ENCODE results near the gene SELL. TPM values are rescaled to one million over a fixed set of nuclear protein-coding genes. Genes with fewer than 3 reads are reported as not detected.
A peak's percentile ranks its signal among the peaks of the same experiment; 100 is the strongest.

The SELL gene
- 115 and 117 TPM in 2 replicates for total RNA-seq

DNA sequence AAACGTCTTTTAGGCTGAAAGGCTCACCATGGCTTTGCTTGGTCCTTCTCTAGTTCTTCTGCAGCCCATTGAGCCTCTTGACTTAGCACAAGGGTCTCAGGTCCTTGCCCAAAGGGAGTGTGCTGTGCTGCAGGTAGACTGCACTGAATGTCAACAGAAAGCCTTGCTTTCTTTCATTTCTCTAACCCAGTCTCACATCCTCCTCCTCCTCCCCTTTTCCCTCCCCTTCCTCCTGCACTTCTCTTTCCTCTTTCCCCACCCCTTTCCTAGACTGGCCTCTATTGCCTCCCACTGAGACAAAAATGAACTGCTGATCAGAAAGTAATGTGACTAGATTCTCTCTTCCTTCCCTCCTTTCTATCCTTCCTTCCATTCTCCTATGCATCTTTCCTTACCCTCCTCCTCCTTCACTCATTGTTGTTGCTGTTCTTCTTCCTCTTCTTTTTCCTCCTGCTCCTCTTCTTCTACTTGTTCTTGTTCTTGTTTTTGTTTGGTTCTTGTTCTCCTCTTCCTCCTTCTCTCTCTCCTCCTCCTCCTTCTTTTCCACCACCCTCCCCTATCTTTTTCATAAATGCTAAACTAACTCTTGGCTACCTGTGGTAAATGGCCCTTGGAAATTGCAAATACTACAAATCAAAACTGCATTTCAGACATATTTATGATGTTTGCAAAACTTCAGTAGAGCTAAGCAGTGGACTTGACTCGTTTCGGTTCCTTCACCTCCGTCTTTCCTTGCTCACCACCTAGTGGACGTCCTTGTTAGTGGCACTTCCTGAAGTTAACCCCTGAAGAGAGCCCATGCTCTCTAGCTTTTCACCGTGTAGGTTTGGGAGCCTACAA, at the start of gene SELL:
Gene SELL, minus strand, starts transcription at position 152 of the 840 bp plus-strand sequence. Its CDS starts 122 bp downstream, at position 30.
- peaks cover 40% of the 10 kb centered on the region for H3K4me1 Mint-ChIP-seq (ENCODE audit: low read depth)
- H3K27ac Mint-ChIP-seq, result peak within 1 kb of the TSS; percentile 86
- H3K36me3 Mint-ChIP-seq (ENCODE audit: low read depth), result peaks cover 17% of the 10 kb centered on the region
- intact Hi-C loops (cut with micrococcal nuclease), result loop anchor here (1.0 to 5.0 kb wide), 11 partner anchors 19 to 1109 kb away; partner anchors contain the start of genes BLZF1, F5, METTL18 and NME7
- DNase-seq (ENCODE audit: low spot score), result peak; percentile 69
- H3K4me3 Mint-ChIP-seq, result peak within 1 kb of the TSS; percentile 93
- peaks cover 19% of the 10 kb centered on the region for H3K27me3 Mint-ChIP-seq (ENCODE audit: insufficient read depth)
- H3K9me3 Mint-ChIP-seq, result peaks cover 16% of the 10 kb centered on the region

DNA sequence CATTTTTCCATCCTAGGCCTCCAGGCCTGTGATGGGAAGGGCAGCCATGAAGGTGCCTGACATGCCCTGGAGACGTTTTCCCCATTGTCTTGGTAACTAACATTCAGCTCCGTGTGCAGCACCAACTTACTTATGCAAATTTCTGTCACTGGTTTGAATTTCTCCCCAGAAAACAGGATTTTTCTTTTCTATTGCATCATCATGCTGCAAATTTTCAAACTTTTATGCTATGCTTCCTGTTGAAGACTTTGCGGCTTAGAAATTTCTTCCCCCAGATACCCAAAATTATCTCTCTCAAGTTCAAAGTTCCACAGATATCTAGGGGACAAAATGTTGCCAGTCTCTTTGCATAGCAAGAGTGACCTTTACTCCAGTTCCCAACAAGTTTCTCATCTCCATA, 47.6 kb upstream of the SELL start:
- H3K36me3 Mint-ChIP-seq (ENCODE audit: low read depth), result no peaks in the 10 kb centered on the region
- intact Hi-C loops (cut with micrococcal nuclease), result no loop called here
- no peaks in the 10 kb centered on the region for H3K27me3 Mint-ChIP-seq (ENCODE audit: insufficient read depth)
- H3K4me3 Mint-ChIP-seq, result no peak overlapping the region
- no peaks in the 10 kb centered on the region for H3K9me3 Mint-ChIP-seq
- no peak overlapping the region for H3K27ac Mint-ChIP-seq
- H3K4me1 Mint-ChIP-seq (ENCODE audit: low read depth), result no peaks in the 10 kb centered on the region
- no peak for DNase-seq (ENCODE audit: low spot score)

DNA sequence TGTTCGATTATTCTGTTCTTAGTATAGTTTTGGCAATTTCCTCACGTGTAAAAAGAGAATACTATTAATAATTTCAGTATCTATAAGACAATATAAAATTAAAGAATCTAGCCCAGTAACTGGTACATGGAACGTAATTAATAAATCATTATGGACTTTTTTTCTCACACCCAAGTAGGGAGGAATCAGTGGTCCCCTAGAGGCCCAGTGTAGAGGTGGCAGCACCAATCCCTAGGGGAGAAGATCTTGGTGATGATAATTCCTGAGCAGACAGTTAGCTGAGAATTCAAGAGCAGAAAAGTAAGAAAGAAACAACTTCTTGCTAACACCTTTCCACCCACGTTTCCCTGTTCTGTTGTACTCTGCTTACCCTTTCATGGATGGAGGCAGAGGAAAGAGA, 42.1 kb upstream of the SELL start:
- Mint-ChIP-seq H3K27me3 (ENCODE audit: insufficient read depth) (peaks cover 3% of the 10 kb centered on the region), H3K27ac (no peak overlapping the region), H3K9me3 (no peaks in the 10 kb centered on the region), H3K4me1 (ENCODE audit: low read depth) (no peaks in the 10 kb centered on the region), H3K36me3 (ENCODE audit: low read depth) (no peaks in the 10 kb centered on the region), H3K4me3 (no peak overlapping the region)
- intact Hi-C loops (cut with micrococcal nuclease), result no loop called here
- no peak for DNase-seq (ENCODE audit: low spot score)

DNA sequence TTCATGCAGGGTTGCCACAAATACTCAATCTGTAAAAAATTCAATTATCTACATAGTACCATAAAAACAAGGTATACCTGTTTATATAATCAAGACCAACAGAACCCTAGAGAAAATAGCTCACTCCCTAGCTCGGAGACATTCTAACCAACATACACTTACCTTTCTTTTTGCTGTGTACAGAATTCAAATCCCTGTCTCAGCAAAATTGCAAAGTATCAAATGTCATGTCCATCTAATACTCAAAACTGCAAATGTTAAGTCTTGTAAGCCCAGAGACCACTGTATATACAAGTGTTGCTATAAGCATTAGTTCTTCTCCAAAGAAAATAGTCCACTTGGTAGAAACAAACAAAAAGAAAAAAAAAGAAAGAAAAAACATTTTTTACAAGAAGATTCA, 38.6 kb upstream of the SELL start:
- Mint-ChIP-seq H3K36me3 (ENCODE audit: low read depth) (no peaks in the 10 kb centered on the region), H3K27ac (no peak overlapping the region), H3K4me1 (ENCODE audit: low read depth) (no peaks in the 10 kb centered on the region), H3K9me3 (no peaks in the 10 kb centered on the region), H3K4me3 (no peak overlapping the region), H3K27me3 (ENCODE audit: insufficient read depth) (peaks cover 4% of the 10 kb centered on the region)
- intact Hi-C loops (cut with micrococcal nuclease), result no loop called here
- DNase-seq (ENCODE audit: low spot score), result no peak

DNA sequence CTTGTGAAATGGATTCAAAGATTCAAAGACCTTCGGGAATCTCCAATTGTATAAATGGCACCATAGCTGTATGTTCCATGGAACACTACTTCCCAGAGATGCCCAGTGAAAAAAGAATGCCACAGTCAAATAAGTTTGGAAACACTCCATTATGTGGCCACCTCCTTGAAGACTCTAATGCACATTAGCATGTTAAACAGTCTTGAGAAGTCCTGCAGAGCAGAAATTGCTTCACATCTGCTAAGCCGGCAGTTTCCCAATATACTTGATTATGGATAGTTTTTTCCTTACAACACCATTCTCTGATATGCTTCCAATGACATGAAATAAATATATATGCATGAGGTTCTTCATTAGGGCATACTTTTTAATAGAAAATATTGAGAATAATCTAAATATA, 35.1 kb upstream of the SELL start:
- intact Hi-C loops (cut with micrococcal nuclease), result no loop called here
- no peak overlapping the region for H3K27ac Mint-ChIP-seq
- no peaks in the 10 kb centered on the region for H3K4me1 Mint-ChIP-seq (ENCODE audit: low read depth)
- no peaks in the 10 kb centered on the region for H3K9me3 Mint-ChIP-seq
- DNase-seq (ENCODE audit: low spot score), result no peak
- no peak overlapping the region for H3K4me3 Mint-ChIP-seq
- no peaks in the 10 kb centered on the region for H3K36me3 Mint-ChIP-seq (ENCODE audit: low read depth)
- H3K27me3 Mint-ChIP-seq (ENCODE audit: insufficient read depth), result peaks cover 1% of the 10 kb centered on the region

DNA sequence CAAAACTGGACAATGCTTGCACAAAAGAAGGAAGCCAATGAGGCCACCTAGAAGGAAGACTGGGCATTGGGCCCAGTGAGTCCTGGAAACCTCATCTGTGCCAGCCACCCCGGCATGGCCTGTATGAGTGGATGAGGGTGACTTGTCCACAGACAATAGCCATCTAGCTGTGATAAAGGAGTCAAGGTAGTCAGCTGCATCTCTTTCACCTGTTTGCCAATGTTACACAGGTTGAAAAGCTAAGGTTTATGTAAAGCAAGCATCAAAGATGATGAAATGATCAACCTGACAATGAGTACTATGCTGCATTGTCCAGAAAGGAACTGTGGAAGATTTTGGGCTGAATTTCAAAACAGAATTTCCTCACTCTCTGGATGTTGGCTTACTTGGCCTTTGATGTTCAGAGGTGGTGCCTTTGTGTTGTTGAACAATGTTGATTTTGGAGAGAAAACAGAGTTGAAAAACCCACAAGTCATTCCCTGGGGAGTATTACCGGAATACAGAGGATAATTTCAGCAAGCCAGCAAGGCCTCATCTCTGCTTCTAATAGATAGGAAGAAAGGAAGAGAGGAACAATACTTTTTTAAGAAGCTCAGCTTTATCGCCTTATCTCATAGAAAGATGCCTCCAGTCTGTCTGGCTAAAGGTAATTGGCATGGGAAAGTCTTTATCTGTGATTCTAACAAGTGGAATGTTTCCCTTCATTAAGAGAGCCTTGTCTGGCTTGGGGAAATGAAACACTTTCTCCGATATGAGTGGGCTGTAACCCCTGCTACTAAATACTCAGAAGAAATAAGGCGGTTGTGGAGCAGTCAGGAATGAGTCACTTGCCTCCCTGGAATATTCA, 33.8 kb upstream of the SELL start:
- H3K36me3 Mint-ChIP-seq (ENCODE audit: low read depth), result no peaks in the 10 kb centered on the region
- H3K4me3 Mint-ChIP-seq, result no peak overlapping the region
- peaks cover 1% of the 10 kb centered on the region for H3K27me3 Mint-ChIP-seq (ENCODE audit: insufficient read depth)
- H3K4me1 Mint-ChIP-seq (ENCODE audit: low read depth), result no peaks in the 10 kb centered on the region
- no peak for DNase-seq (ENCODE audit: low spot score)
- H3K9me3 Mint-ChIP-seq, result no peaks in the 10 kb centered on the region
- no peak overlapping the region for H3K27ac Mint-ChIP-seq
- intact Hi-C loops (cut with micrococcal nuclease), result no loop called here

DNA sequence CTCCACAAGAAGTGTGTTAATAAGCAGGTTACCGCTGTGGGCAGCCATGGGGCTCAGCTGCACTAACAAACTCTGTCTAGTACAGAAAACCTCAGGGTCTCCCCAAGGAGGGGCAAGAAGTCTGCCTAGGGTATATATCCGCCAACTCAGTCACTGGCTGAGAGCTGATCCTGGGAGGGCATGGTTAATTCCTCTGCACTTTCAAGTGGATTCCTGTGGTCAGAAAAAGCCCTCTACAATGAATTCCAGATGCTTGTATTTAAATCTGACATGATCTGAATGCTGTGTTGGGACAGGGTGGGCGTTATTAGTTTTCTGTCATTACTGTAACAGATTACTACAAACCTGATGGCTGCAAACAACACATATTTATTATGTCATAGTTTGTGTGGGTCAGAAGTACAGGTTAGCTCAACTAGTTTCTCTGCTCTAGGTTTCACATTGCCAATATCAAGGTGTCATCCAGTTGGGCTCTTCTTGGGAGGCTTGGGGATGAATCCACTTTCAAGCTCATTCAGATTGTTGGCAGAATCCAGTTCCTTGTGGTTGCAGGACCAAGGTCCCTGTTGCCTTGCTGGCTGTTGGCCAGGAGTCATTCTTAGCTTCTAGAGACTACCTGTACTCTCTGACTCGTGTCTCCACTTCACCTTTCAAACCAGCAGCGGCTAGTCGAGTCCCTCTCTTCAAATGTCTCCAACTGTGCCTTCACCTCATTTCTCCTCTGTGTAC, 30.4 kb upstream of the SELL start:
- no peak for DNase-seq (ENCODE audit: low spot score)
- peaks cover 15% of the 10 kb centered on the region for H3K27me3 Mint-ChIP-seq (ENCODE audit: insufficient read depth)
- H3K27ac Mint-ChIP-seq, result no peak overlapping the region
- no peaks in the 10 kb centered on the region for H3K36me3 Mint-ChIP-seq (ENCODE audit: low read depth)
- no peaks in the 10 kb centered on the region for H3K4me1 Mint-ChIP-seq (ENCODE audit: low read depth)
- no peak overlapping the region for H3K4me3 Mint-ChIP-seq
- H3K9me3 Mint-ChIP-seq, result no peaks in the 10 kb centered on the region
- intact Hi-C loops (cut with micrococcal nuclease), result no loop called here

DNA sequence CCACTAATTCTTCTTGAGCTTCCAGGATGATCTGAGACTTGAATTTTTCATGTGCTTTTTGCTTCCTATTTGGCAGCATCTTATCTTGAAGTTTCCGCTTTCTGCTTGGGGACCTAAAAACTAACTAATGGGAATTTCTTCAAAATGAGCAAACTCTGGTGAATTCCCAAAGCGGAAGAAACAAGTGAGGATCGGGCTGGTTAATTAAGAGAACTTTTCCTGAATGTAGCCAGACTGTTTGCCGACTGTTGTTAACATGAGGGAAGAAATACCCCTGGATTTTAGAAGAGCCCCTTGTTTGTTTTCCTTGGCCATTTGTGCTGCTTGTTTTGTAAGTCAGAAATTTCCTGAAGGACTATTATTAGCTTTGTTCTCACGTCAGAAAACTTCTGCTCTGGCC, 28.6 kb upstream of the SELL start:
- Mint-ChIP-seq H3K27me3 (ENCODE audit: insufficient read depth) (peaks cover 21% of the 10 kb centered on the region), H3K9me3 (no peaks in the 10 kb centered on the region), H3K4me1 (ENCODE audit: low read depth) (no peaks in the 10 kb centered on the region), H3K4me3 (no peak overlapping the region), H3K36me3 (ENCODE audit: low read depth) (no peaks in the 10 kb centered on the region), H3K27ac (no peak overlapping the region)
- intact Hi-C loops (cut with micrococcal nuclease), result no loop called here
- no peak for DNase-seq (ENCODE audit: low spot score)

DNA sequence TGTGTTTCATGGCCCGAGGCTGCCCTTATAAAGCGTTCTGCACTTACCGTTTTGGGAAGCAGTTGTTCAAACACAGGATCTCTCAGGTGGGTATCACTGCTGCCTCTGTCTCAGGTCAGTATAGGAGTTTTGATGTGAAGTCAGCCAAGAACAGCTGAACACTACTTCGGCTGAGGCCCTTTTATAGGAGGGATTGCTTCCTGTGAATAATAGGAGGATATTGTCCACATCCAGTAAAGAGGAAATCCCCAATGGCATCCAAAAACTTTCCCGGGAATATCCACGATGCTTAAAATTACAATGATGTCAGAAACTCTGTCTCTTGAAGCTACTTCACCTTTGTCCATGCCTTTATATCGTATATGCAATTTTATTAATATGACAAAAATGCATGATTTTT, 22.5 kb upstream of the SELL start, which contains the start of gene SELE:
Gene SELE, minus strand, starts transcription at position 156 of the 400 bp plus-strand sequence. CDS start 467 bp downstream, outside the sequence.
- Mint-ChIP-seq H3K36me3 (ENCODE audit: low read depth) (no peaks in the 10 kb centered on the region), H3K9me3 (no peaks in the 10 kb centered on the region), H3K4me3 (no peak within 1 kb of the TSS), H3K27ac (no peak within 1 kb of the TSS), H3K4me1 (ENCODE audit: low read depth) (no peaks in the 10 kb centered on the region), H3K27me3 (ENCODE audit: insufficient read depth) (peaks cover 22% of the 10 kb centered on the region)
- no peak for DNase-seq (ENCODE audit: low spot score)
- intact Hi-C loops (cut with micrococcal nuclease), result no loop called here

DNA sequence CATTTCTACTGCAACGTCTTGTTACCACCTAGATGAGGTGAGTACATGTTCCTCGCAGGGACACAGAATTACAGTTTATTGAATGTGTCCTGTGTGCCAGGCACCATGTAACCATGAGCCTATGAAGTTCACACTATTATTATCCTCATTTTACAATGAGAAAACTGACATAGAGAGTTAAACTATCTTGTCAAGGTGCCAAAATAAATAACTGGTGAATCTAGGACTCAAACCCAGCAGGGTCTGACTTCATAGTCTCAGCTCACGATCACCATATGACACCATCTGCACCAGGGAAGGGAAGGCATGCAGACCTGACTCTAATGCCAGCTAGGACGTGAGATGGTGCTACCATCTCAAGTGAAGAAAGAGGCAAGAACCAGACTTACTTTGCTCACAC, 20.0 kb upstream of the SELL start:
- H3K4me1 Mint-ChIP-seq (ENCODE audit: low read depth), result no peaks in the 10 kb centered on the region
- no peak for DNase-seq (ENCODE audit: low spot score)
- no peak overlapping the region for H3K4me3 Mint-ChIP-seq
- intact Hi-C loops (cut with micrococcal nuclease), result no loop called here
- no peaks in the 10 kb centered on the region for H3K9me3 Mint-ChIP-seq
- no peaks in the 10 kb centered on the region for H3K36me3 Mint-ChIP-seq (ENCODE audit: low read depth)
- no peak overlapping the region for H3K27ac Mint-ChIP-seq
- peaks cover 19% of the 10 kb centered on the region for H3K27me3 Mint-ChIP-seq (ENCODE audit: insufficient read depth)

DNA sequence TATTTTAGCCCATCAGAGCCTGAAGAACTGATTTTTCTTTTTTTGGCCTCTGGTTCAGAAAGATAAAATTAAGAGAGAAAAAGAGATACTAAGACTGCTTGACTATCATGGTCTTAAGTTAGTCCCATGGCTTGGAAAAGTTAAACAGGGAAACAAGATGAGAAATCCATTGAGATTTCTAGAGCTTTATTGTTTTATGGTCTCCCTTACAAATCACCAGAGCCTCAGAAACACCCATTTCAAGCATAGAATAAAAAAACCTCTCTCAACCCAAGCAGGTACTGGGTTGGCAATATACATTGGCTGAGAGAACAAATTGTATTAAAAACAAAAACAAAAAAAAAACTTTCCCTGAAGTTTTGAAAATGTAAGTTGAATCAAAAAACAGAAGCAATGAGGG, 18.6 kb upstream of the SELL start:
- Mint-ChIP-seq H3K4me1 (ENCODE audit: low read depth) (no peaks in the 10 kb centered on the region), H3K27ac (no peak overlapping the region), H3K27me3 (ENCODE audit: insufficient read depth) (peaks cover 18% of the 10 kb centered on the region), H3K4me3 (no peak overlapping the region), H3K36me3 (ENCODE audit: low read depth) (no peaks in the 10 kb centered on the region), H3K9me3 (no peaks in the 10 kb centered on the region)
- intact Hi-C loops (cut with micrococcal nuclease), result no loop called here
- no peak for DNase-seq (ENCODE audit: low spot score)

DNA sequence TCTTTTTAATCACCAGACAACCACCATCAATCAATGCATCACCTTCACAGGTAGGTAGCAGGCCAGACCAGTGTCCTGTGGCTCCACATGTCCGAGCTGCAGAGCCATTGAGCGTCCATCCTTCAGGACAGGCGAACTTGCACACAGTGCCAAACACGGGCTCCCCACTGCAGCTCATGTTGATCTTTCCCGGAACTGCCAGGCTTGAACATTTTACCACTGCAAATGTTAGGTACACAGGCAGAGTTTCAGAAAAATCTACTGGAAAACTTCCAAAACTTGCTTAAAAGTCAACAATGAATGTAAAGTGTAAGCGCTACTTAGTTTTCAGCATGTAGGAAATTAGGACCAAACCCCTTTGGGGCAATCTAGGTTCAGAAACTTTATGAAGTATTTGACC, 15.9 kb upstream of the SELL start:
- peaks cover 17% of the 10 kb centered on the region for H3K27me3 Mint-ChIP-seq (ENCODE audit: insufficient read depth)
- no peak overlapping the region for H3K4me3 Mint-ChIP-seq
- intact Hi-C loops (cut with micrococcal nuclease), result no loop called here
- DNase-seq (ENCODE audit: low spot score), result no peak
- no peaks in the 10 kb centered on the region for H3K4me1 Mint-ChIP-seq (ENCODE audit: low read depth)
- no peaks in the 10 kb centered on the region for H3K9me3 Mint-ChIP-seq
- no peaks in the 10 kb centered on the region for H3K36me3 Mint-ChIP-seq (ENCODE audit: low read depth)
- H3K27ac Mint-ChIP-seq, result no peak overlapping the region
